Upper lobe of right lung (tissue), 1 donor: ENCODE measurements around the gene TNFAIP2. TPM values are rescaled to one million over a fixed set of nuclear protein-coding genes. Genes with fewer than 3 reads are reported as not detected.

Experiments used
- ATAC-seq: fragments of 200-7000 bp; cut with Tn5 transposase; one replicate; pipeline ENCODE4 v1.9.1; 2020; ENCODE audit warnings: mild to moderate bottlenecking, moderate library complexity
- DNase-seq: peaks from one replicate; pipeline ENCODE4 v3.0.0-alpha.2; 2020
- H3K27ac ChIP-seq: fragments of 200-600 bp; one replicate; pipeline ENCODE4 v1.8.0; 2022
- H3K27me3 ChIP-seq: fragments of 200-600 bp; one replicate; pipeline ENCODE4 v1.8.0; 2022; ENCODE audit warnings: mild to moderate bottlenecking
- H3K36me3 ChIP-seq: fragments of 200-600 bp; one replicate; pipeline ENCODE4 v1.8.0; 2022
- H3K4me1 ChIP-seq: fragments of 200-600 bp; one replicate; pipeline ENCODE4 v1.8.0; 2022
- H3K4me3 ChIP-seq: fragments of 200-600 bp; one replicate; pipeline ENCODE4 v1.8.0; 2022; ENCODE audit warnings: mild to moderate bottlenecking
- H3K9me3 ChIP-seq: fragments of 200-600 bp; one replicate; pipeline ENCODE4 v1.8.0; 2022
- CTCF ChIP-seq: fragments of 200-600 bp; IDR thresholded peaks from one replicate; pipeline ENCODE4 v1.8.0; 2022; ENCODE audit warnings: antibody characterized with exemption
- intact Hi-C: fragments of 100-400 bp; cut with DNase I; formaldehyde crosslinking; loops from one replicate; pipeline ENCODE4 v1.11.0; 2022
- total RNA-seq: library from RNA; stranded (reverse); fragmentation: NEBNext Ultra II Directional; extraction: Animal tissue kit (Norgen Biotek cat#: 25700); gene quantifications from one replicate; pipeline ENCODE4 v1.2.1, GENCODE V29; 2021
- donor health status: DM: no; HTN: yes; CAD: no; lungs with severe emphysema.

Gene TNFAIP2
- total RNA-seq, 1 donor from 2014 or later: 158 TPM

- H3K9me3 ChIP-seq: no peaks in the 10 kb centered on the region
- H3K4me1 ChIP-seq: peaks cover 85% of the 10 kb centered on the region
- intact Hi-C loops: no loop called here
- H3K27ac ChIP-seq: peak overlapping the region; percentile 94
- no peaks in the 10 kb centered on the region for H3K27me3 ChIP-seq
- H3K4me3 ChIP-seq: peak overlapping the region; percentile 66
- no peak for ATAC-seq
- DNase-seq: no peak
- no peak for TF ChIP-seq CTCF
- H3K36me3 ChIP-seq: no peaks in the 10 kb centered on the region
Observed at GRCh38 chr14:103122585-103122946, 695 bp upstream of the TNFAIP2 start.

GRCh38 chr14:103123634-103124500, 606 bp downstream of the TNFAIP2 start:
- Histone ChIP-seq H3K27me3 (no peaks in the 10 kb centered on the region), H3K36me3 (no peaks in the 10 kb centered on the region), H3K4me3 (peak overlapping the region; percentile 66), H3K9me3 (no peaks in the 10 kb centered on the region), H3K4me1 (peaks cover 83% of the 10 kb centered on the region), H3K27ac (peak overlapping the region; percentile 94)
- ATAC-seq: peak; percentile 3
- intact Hi-C loops: no loop called here
- DNase-seq: no peak
- peak; percentile 49 for TF ChIP-seq CTCF

- H3K27ac ChIP-seq: no peak overlapping the region
- no peaks in the 10 kb centered on the region for H3K36me3 ChIP-seq
Observed at GRCh38 chr14:103124501-103125001, 1.3 kb downstream of the TNFAIP2 start.

GRCh38 chr14:103125098-103126070, 2.1 kb downstream of the TNFAIP2 start:
- no peak for ATAC-seq
- peaks cover 8% of the 10 kb centered on the region for H3K36me3 ChIP-seq
- H3K27me3 ChIP-seq: no peaks in the 10 kb centered on the region
- no peak overlapping the region for H3K27ac ChIP-seq
- intact Hi-C loops: no loop called here
- no peak for TF ChIP-seq CTCF
- H3K4me1 ChIP-seq: peaks cover 74% of the 10 kb centered on the region
- no peak for DNase-seq
- H3K9me3 ChIP-seq: no peaks in the 10 kb centered on the region
- no peak overlapping the region for H3K4me3 ChIP-seq

More at GRCh38 chr14:103124501-103125001, 1.3 kb downstream of the TNFAIP2 start:
- DNase-seq: no peak
- intact Hi-C loops: no loop called here
- H3K4me3 ChIP-seq: peak overlapping the region; percentile 66
- ATAC-seq: no peak
- H3K9me3 ChIP-seq: no peaks in the 10 kb centered on the region
- no peaks in the 10 kb centered on the region for H3K27me3 ChIP-seq
- H3K4me1 ChIP-seq: peaks cover 79% of the 10 kb centered on the region
- TF ChIP-seq CTCF: no peak

- ATAC-seq (no peak), DNase-seq (no peak)
- Histone ChIP-seq H3K4me3 (peak overlapping the region; percentile 14), H3K9me3 (no peaks in the 10 kb centered on the region), H3K36me3 (peaks cover 15% of the 10 kb centered on the region), H3K27me3 (no peaks in the 10 kb centered on the region), H3K4me1 (peaks cover 70% of the 10 kb centered on the region), H3K27ac (no peak overlapping the region)
- no peak for TF ChIP-seq CTCF
- intact Hi-C loops: no loop called here
Observed at GRCh38 chr14:103126088-103126872, 3.0 kb downstream of the TNFAIP2 start.
